22Rv1 (cell line): Measurements from ENCODE around the gene DCTD.

ENCODE experiments used
- CTCF ChIP-seq: fragments of 450-650 bp; IDR thresholded peaks from 2 replicates; pipeline ENCODE4 v1.5.1; 2017; ENCODE audit warnings: mild to moderate bottlenecking
- ZFX ChIP-seq: fragments of 450-650 bp; IDR thresholded peaks from 2 replicates; pipeline ENCODE4 v1.6.1; 2017; ENCODE audit warnings: antibody characterized with exemption, borderline replicate concordance

- TF ChIP-seq CTCF (no peak), ZFX (no peak)
Observed at GRCh38 chr4:182937268-182938204, 20.4 kb upstream of the DCTD start.
